ENCODE data around the gene PLXNA4. TPM values are rescaled to one million over a fixed set of nuclear protein-coding genes. Genes with fewer than 3 reads are reported as not detected.

PLXNA4 gene
- total and polyA plus RNA-seq, 2 donors, result 1.6 to 6.5 TPM

DNA sequence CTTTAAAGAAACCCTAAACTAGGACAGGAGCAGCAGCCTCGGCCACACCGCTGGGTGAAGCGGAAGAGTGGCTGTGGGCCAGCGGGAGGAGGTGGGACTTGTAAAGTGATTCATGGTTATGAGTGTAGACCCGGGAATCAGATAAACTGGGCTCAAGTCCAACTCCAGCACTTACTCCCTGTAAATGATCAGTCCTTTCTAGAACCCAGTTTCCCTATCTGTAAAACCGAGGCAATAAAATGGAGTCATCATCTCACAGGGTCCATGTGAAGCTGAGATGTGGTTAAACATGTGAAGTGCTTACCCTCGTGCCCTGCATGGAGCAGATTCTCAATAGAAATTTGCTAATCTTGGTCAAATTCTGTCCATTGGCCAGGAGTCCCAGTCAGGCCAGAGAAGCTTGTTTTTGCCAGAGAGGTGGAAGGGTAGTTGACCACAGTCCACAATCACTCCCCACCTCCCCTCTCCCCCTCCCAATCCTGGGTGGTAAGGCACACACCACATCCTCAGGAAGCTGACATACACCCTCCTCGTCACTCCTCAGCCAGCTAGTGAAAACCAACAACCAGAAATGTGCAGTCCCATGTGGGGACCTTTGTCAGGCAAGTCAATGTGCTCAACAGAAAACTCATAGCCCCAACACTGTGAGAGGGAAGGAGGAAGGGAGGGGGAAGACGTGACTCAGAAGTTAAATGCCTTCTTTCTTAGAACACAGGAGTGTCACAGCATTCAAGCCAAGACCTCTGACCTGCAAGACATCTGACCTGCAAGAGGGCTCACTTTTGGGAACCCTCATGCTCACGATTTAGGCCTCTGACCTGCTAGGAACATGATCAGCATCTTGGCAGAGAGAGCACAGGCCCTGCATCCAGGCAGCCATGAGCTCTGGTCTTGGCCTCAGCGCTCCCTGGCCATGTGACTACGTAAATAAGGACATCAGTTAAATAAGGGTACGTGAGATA lies 145.1 kb downstream of the PLXNA4 start:
- no peak for DNase-seq (ENCODE audit: extremely low spot score)
- no peaks in the 10 kb centered on the region for H3K36me3 ChIP-seq (ENCODE audit: insufficient read depth)
- 67% methylated on average over 13 of the region's 13 CpGs for WGBS
- no peak overlapping the region for H3K27ac ChIP-seq (ENCODE audit: low read depth)
- H3K4me1 ChIP-seq (ENCODE audit: insufficient read depth), result no peaks in the 10 kb centered on the region
- H3K4me3 ChIP-seq (ENCODE audit: low read depth, low read length), result no peak overlapping the region

DNA sequence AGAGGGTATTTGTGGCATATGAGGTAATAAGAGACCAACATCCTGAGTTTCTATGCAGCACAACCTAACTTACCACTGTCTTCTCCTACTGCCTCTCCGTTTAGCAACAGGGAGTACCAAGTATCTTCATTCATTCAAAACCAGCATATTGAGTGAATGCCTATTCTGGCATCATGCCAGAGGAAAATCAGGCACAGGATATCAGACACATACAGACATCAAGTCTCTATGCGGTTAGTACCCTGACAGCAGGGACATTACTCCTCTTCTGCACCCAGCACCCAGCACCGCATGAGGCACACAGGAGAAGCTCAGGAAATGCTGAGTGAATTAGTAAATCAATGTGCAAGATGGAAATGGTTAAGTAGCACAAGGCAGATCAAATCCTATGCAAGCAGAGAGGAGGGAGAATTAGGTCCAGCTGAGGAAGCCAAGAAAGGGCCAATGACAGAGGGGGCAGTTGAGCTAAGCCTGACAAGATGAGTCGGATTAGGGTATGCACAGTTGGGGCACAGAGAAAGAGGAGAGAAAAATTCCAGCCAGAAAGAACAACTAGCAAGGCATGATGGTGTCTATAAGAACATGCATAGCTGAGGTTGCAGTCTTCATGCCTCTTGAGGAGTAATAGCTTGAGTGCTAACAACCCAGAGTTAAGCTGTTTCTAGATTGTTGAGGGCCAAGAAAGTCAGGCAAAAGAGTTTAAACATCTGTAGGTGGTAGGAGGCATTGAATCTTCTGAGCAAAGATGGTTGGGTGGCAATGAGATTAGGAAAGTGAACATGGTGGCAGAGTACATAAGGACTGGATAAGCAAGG lies 146.0 kb downstream of the PLXNA4 start:
- no peak overlapping the region for H3K27ac ChIP-seq (ENCODE audit: low read depth)
- no peaks in the 10 kb centered on the region for H3K4me1 ChIP-seq (ENCODE audit: insufficient read depth)
- no peak for DNase-seq (ENCODE audit: extremely low spot score)
- no peak overlapping the region for H3K4me3 ChIP-seq (ENCODE audit: low read depth, low read length)
- no peaks in the 10 kb centered on the region for H3K36me3 ChIP-seq (ENCODE audit: insufficient read depth)
- WGBS, result 92% methylated on average over 4 of the region's 4 CpGs

DNA sequence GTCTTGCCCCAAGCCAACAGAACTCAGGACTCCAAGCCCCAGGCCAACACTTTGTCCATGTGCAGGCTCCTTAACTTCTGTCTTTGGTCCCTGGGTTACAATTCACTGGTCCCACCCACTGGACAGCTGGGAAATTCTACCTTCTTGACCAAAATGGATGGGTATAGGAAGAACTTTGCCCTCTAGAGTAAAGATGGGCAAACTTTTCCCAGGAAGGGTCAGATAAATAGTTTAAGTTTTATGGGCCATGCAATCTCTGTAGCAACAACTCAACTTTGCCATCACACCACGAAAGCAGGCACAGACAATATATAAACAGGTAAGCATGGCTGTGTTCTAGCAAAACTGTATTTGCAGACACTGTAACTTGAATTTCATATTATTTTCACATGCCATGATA lies 147.1 kb downstream of the PLXNA4 start:
- no peak overlapping the region for H3K4me3 ChIP-seq (ENCODE audit: low read depth, low read length)

DNA sequence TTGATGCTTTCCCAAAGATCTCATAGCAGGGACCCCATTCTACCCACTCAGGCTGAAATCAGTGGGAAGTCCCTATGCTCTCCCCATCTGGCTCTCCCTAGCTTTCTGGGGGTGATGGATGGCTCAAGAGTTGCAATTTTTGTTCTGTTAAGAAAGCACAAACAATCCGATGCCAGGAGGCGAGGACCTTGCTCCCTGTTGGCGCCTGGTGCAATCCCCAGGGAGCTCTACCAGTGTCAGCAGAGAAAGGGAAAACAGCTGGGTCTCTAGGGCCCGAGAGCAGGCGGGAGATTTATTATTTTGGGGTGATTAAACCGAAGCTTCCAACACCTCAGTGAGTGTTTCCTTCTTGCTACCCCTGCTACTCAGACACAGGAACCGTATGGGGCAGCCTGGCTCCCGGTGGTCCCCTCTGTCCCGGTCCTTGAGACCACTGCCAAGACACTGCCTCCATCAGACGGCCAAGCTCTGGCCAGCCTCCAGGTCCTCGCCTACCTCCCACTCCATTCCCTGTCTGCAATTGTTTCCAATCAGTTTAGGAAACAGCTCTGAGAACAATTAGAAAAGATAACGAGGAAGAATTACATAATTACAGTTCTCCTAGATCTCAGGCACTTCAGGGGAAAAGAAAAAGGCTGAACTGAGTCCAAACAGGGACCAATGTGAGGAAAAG lies 147.9 kb downstream of the PLXNA4 start:
- WGBS, result 67% methylated on average over 12 of the region's 12 CpGs
- Histone ChIP-seq H3K27ac (ENCODE audit: low read depth) (no peak overlapping the region), H3K4me3 (ENCODE audit: low read depth, low read length) (no peak overlapping the region), H3K4me1 (ENCODE audit: insufficient read depth) (no peaks in the 10 kb centered on the region), H3K36me3 (ENCODE audit: insufficient read depth) (no peaks in the 10 kb centered on the region)
- DNase-seq (ENCODE audit: extremely low spot score), result no peak

More for the DNA sequence above, 147.1 kb downstream of the PLXNA4 start:
- WGBS, result 89% methylated on average over 1 of the region's 1 CpG
- Histone ChIP-seq H3K27ac (ENCODE audit: low read depth) (no peak overlapping the region), H3K4me1 (ENCODE audit: insufficient read depth) (no peaks in the 10 kb centered on the region), H3K36me3 (ENCODE audit: insufficient read depth) (no peaks in the 10 kb centered on the region)
- no peak for DNase-seq (ENCODE audit: extremely low spot score)

DNA sequence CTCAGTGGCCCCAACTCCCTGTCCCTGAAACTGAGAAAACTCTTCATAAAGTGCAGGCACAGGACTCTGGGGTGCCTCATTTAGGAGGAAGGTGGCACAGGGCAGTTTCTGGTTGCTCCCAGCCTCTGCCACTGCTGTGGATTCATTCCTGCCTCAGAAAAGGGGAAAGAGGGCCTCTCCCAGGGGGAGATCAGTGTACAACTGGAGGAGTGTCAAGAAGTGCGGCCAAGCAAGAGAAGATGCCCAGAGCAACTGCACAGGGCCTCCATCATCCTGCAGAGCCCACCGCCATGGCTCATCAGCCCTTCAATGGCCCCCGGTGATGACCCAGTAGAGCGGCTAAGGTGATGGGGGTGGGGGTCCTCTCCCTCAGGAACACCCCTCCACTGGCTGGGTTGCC lies 150.3 kb downstream of the PLXNA4 start:
- H3K4me3 ChIP-seq (ENCODE audit: low read depth, low read length), result no peak overlapping the region
- DNase-seq (ENCODE audit: extremely low spot score), result no peak
- H3K4me1 ChIP-seq (ENCODE audit: insufficient read depth), result no peaks in the 10 kb centered on the region
- H3K27ac ChIP-seq (ENCODE audit: low read depth), result no peak overlapping the region
- no peaks in the 10 kb centered on the region for H3K36me3 ChIP-seq (ENCODE audit: insufficient read depth)
- 85% methylated on average over 4 of the region's 4 CpGs for WGBS

DNA sequence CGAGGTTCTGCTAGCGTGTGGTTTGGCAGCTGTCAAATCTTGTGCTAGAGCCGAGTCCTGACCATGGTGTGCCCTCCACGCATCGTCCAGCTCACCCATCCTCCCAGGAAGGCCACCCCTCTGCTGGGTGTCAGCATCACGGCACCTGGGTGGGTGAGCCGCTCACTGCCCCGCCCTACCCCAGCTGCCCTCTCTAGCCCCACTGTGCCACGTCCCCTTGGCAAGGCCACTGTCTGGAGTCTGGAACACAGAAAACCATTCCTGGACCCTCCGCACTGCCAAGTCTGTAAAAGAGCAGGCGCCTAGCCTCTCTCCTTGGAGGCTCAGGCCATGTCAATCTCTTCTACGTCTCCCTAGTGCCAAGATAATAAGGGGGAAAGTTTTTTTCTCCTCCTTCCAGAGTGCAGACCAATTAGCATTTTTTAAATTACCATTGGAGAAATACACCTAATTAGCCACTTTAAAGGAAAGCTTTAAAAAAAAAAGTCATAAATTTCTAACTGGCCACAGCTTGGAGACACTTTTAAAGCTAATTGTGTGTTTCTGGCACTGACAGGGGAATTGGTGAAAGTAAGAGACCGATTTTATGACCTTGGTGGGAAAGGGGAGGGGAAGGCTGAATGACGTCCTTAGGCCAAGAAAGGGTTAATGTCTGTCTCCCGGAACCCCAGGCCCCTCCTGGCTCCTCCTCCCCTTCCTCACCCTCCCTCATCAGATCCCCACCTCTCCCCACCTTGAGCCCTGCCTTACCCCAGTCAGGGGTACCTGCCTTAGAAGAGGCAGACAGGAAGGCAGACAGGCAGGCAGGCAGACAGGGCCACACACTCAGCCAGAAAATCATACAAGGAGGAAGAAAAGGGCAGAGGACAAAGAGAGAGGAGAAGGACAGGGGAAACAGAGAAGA lies 151.2 kb downstream of the PLXNA4 start:
- H3K27ac ChIP-seq (ENCODE audit: low read depth), result no peak overlapping the region

DNA sequence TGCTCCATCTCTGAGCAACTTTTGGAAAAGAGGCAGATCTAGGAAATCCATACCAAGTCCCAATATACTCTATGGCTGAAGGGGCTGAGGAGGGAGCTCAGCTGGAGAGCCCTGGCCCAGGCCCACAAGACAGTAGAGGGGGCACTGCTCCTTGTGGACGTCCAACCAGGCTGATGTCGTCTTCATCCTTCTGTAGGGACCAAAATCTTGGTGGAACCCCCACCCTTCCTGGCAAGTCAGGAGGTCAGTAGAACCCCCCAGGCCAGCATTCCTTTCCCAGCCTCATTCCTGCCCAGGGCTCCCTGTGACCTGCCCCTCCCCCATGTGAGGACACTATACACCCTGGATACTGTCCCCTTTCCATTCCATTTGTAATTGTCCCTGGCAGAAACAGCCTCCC lies 152.0 kb downstream of the PLXNA4 start:
- Histone ChIP-seq H3K27ac (ENCODE audit: low read depth) (no peak overlapping the region), H3K36me3 (ENCODE audit: insufficient read depth) (no peaks in the 10 kb centered on the region), H3K4me3 (ENCODE audit: low read depth, low read length) (no peak overlapping the region), H3K4me1 (ENCODE audit: insufficient read depth) (no peaks in the 10 kb centered on the region)
- DNase-seq (ENCODE audit: extremely low spot score), result no peak
- WGBS, result 87% methylated on average over 2 of the region's 2 CpGs

More for the DNA sequence above, 151.2 kb downstream of the PLXNA4 start:
- H3K36me3 ChIP-seq (ENCODE audit: insufficient read depth), result no peaks in the 10 kb centered on the region
- H3K4me1 ChIP-seq (ENCODE audit: insufficient read depth), result no peaks in the 10 kb centered on the region
- no peak overlapping the region for H3K4me3 ChIP-seq (ENCODE audit: low read depth, low read length)
- DNase-seq (ENCODE audit: extremely low spot score), result no peak
- 81% methylated on average over 15 of the region's 15 CpGs for WGBS

DNA sequence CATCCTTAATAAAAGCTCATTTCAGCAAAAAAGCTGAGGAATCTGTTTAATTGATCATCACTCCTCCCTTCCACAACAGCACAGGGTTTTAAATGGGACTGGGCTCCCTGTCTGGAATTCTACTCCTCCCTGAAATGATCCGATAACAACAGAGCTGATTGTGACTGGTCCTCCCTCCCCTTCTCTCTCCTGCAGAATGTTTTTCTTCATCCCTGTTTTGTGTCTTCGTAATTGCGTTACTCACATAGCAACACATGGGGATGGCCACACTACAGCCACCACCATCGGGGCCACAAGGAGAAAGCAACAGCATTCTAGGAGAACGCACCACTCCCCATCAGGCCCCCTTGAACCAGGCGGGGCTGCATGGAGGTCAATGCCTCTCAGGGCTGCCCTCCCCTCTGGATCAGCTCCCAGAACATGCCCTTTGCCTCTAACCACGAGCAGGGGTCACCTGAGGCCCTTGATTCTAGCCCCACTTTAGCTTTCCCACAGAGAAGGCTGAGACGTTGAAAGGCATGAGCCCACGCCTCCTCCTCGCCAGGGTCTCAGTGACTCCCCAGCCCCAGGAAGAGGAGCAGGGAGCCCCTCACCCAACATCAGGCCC lies 152.6 kb downstream of the PLXNA4 start:
- Histone ChIP-seq H3K4me1 (ENCODE audit: insufficient read depth) (no peaks in the 10 kb centered on the region), H3K36me3 (ENCODE audit: insufficient read depth) (no peaks in the 10 kb centered on the region), H3K4me3 (ENCODE audit: low read depth, low read length) (no peak overlapping the region), H3K27ac (ENCODE audit: low read depth) (no peak overlapping the region)
- DNase-seq (ENCODE audit: extremely low spot score), result no peak
- WGBS, result 87% methylated on average over 10 of the region's 10 CpGs

DNA sequence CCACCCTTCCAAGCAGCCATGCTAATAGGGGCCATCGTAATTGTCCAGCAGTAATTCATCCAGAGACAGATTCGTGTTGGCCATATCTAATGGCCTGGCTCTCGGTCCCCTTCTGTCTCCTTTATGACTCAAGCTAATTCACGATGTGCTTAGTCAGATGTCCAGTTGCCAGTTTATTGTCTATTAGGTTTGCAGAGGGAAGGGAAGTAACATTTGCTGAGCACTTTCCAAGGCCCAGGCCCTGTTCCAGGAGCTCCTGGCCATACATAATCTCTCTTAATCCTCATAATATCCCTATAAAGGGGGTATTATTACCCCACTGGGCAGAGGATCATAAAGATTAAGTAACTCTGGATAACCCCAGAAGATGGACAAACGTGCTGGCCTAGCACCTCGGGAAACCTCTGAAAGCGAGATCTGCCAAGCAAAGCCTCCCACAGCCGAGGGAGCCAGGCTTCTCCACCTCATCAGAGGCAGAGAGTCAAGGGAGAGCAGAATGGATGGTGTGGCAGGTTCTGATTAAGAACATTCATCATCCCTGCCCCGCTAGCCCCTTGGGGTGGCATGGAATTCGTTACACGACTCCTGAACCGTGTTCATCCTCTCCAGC lies 153.7 kb downstream of the PLXNA4 start:
- H3K4me3 ChIP-seq (ENCODE audit: low read depth, low read length), result no peak overlapping the region
- 34% methylated on average over 12 of the region's 12 CpGs for WGBS
- H3K27ac ChIP-seq (ENCODE audit: low read depth), result no peak overlapping the region
- no peaks in the 10 kb centered on the region for H3K36me3 ChIP-seq (ENCODE audit: insufficient read depth)
- no peak for DNase-seq (ENCODE audit: extremely low spot score)
- H3K4me1 ChIP-seq (ENCODE audit: insufficient read depth), result no peaks in the 10 kb centered on the region

DNA sequence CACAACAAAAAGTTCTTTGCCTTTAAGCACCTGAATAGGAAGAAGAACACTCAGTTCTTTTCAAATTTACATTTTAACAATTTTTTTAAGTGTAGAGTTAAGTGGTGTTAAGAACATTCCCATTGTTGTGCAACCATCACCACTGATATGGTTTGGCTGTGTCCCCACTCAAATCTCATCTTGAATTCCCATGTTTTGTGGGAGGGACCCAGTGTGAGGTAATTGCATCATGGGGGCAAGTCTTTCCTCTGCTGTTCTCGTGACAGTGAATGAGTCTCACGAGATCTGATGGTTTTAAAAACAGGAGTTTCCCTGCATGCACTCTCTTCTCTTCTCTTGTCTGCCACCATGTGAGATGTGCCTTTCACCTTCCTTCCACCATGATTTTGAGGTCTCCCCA lies 155.7 kb downstream of the PLXNA4 start:
- H3K4me3 ChIP-seq (ENCODE audit: low read depth, low read length), result no peak overlapping the region
- H3K36me3 ChIP-seq (ENCODE audit: insufficient read depth), result no peaks in the 10 kb centered on the region
- no peaks in the 10 kb centered on the region for H3K4me1 ChIP-seq (ENCODE audit: insufficient read depth)
- DNase-seq (ENCODE audit: extremely low spot score), result no peak
- WGBS, result 93% methylated on average over 2 of the region's 2 CpGs
- no peak overlapping the region for H3K27ac ChIP-seq (ENCODE audit: low read depth)

DNA sequence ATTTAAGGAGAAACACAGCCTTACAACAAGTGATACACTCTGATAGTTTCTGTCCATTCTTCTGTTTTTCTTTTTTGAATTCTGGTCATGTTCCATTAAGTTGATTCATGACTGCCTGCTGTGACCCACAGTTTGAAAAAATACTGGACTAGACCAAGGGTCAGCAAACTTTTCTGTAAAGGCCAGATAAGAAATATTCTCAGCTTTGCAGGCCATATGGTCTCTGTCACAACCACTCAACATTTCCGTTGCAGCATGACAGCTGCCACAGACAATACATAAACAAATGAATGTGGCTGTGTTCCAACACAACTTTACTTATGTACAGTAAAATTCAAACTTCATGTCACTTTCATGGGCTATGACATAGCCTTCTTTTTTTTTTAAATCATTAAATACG lies 156.7 kb downstream of the PLXNA4 start:
- no peak overlapping the region for H3K27ac ChIP-seq (ENCODE audit: low read depth)
- DNase-seq (ENCODE audit: extremely low spot score), result no peak
- H3K36me3 ChIP-seq (ENCODE audit: insufficient read depth), result no peaks in the 10 kb centered on the region
- H3K4me3 ChIP-seq (ENCODE audit: low read depth, low read length), result no peak overlapping the region
- 63% methylated on average over 2 of the region's 2 CpGs for WGBS
- H3K4me1 ChIP-seq (ENCODE audit: insufficient read depth), result no peaks in the 10 kb centered on the region

DNA sequence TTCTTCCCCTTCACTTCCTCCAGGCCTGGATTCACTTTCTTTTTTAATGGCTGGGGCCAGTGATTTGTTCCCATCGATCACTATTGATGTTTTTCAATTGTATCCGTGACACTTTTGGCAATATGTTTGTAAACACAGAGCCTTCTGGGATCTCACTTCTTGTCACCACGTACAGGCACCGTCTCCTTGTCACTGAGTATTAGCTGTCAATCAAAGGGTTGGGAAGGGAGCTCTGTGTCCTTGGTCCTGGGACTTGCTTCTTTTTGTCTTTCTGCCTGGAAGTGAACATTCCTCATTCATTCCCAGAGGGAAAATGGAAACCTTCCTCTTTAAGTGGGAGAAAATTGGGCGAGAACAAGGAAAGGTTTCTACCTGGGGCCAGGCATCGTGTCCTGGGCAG lies 157.4 kb downstream of the PLXNA4 start:
- 88% methylated on average over 6 of the region's 6 CpGs for WGBS
- no peak for DNase-seq (ENCODE audit: extremely low spot score)
- Histone ChIP-seq H3K4me3 (ENCODE audit: low read depth, low read length) (no peak overlapping the region), H3K4me1 (ENCODE audit: insufficient read depth) (no peaks in the 10 kb centered on the region), H3K36me3 (ENCODE audit: insufficient read depth) (no peaks in the 10 kb centered on the region), H3K27ac (ENCODE audit: low read depth) (no peak overlapping the region)

Measured in urinary bladder (tissue), 4 donors.